Measurements from ENCODE around the gene GMCL2.
A peak's percentile ranks its signal among the peaks of the same experiment; 100 is the strongest.
"Not testable (repeated sequence)": the region's sequence is repeated elsewhere in the genome, so short reads cannot be mapped to it uniquely, and the experiment has no call there.

GMCL2 gene

GRCh38 chr5:178206166-178207101 is 19.3 kb upstream of the GMCL2 start:
- DNase-seq (ENCODE audit: low spot score) = peak; percentile 11

- DNase-seq (ENCODE audit: low spot score) = no peak
Measured at GRCh38 chr5:178205749-178206047, 18.5 kb upstream of the GMCL2 start.

GRCh38 chr5:178204935-178205748 is 18.0 kb upstream of the GMCL2 start:
- DNase-seq (ENCODE audit: low spot score) = peak; percentile 72

- DNase-seq (ENCODE audit: low spot score) = peak; percentile 97
Measured at GRCh38 chr5:178204182-178204934, 17.2 kb upstream of the GMCL2 start, which contains the start of gene HNRNPAB. Gene HNRNPAB, plus strand, starts transcription at chr5:178204533. Its CDS starts 305 bp downstream, at chr5:178204838.

GRCh38 chr5:178203670-178204181 is 16.6 kb upstream of the GMCL2 start:
- no peak for DNase-seq (ENCODE audit: low spot score)

- DNase-seq (ENCODE audit: low spot score) = no peak
Measured at GRCh38 chr5:178202541-178202940, 15.4 kb upstream of the GMCL2 start.

- no peak for DNase-seq (ENCODE audit: low spot score)
Measured at GRCh38 chr5:178201927-178202235, 14.7 kb upstream of the GMCL2 start.

GRCh38 chr5:178201221-178201926 is 14.2 kb upstream of the GMCL2 start:
- DNase-seq (ENCODE audit: low spot score) = no peak

- DNase-seq (ENCODE audit: low spot score) = no peak
Measured at GRCh38 chr5:178199581-178200434, 12.6 kb upstream of the GMCL2 start.

- DNase-seq (ENCODE audit: low spot score) = no peak
Measured at GRCh38 chr5:178198706-178199105, 11.5 kb upstream of the GMCL2 start.

- not testable (repeated sequence) for DNase-seq (ENCODE audit: low spot score)
Measured at GRCh38 chr5:178198151-178198550, 11.0 kb upstream of the GMCL2 start.

GRCh38 chr5:178196986-178197385 is 9.8 kb upstream of the GMCL2 start:
- no peak for DNase-seq (ENCODE audit: low spot score)

GRCh38 chr5:178196281-178196812 is 9.2 kb upstream of the GMCL2 start:
- no peak for DNase-seq (ENCODE audit: low spot score)

- no peak for DNase-seq (ENCODE audit: low spot score)
Measured at GRCh38 chr5:178194026-178194425, 6.9 kb upstream of the GMCL2 start.

GRCh38 chr5:178193251-178193809 is 6.2 kb upstream of the GMCL2 start:
- DNase-seq (ENCODE audit: low spot score) = peak; percentile 28

- DNase-seq (ENCODE audit: low spot score) = no peak
Measured at GRCh38 chr5:178192787-178193186, 5.6 kb upstream of the GMCL2 start.

- DNase-seq (ENCODE audit: low spot score) = no peak
Measured at GRCh38 chr5:178192244-178192643, 5.1 kb upstream of the GMCL2 start.

GRCh38 chr5:178191661-178192060 is 4.5 kb upstream of the GMCL2 start:
- DNase-seq (ENCODE audit: low spot score) = no peak

- DNase-seq (ENCODE audit: low spot score) = no peak
Measured at GRCh38 chr5:178189433-178189832, 2.3 kb upstream of the GMCL2 start.

GRCh38 chr5:178186427-178186826 is 744 bp downstream of the GMCL2 start:
- DNase-seq (ENCODE audit: low spot score) = no peak

All from CD4-positive, alpha-beta T cell treated with Interleukin-2 at 100 ng/mL for 4 hours (primary cell).